ENCODE results near the gene ELMO3. TPM values are rescaled to one million over a fixed set of nuclear protein-coding genes. Genes with fewer than 3 reads are reported as not detected.

The ELMO3 gene
- total RNA-seq, 1 experiment from 2014 or later = 1.8 TPM

- Histone ChIP-seq H3K27ac (no peak overlapping the region), H3K27me3 (no peaks in the 10 kb centered on the region), H3K9me3 (replicated peaks) (no peaks in the 10 kb centered on the region), H3K36me3 (peaks cover 14% of the 10 kb centered on the region), H3K4me1 (peaks cover 29% of the 10 kb centered on the region), H3K4me3 (no peak overlapping the region)
- no peak for DNase-seq
Observed at GRCh38 chr16:67240506-67240905, 41.6 kb downstream of the ELMO3 start.

GRCh38 chr16:67241008-67241900 lies 42.3 kb downstream of the ELMO3 start:
- Histone ChIP-seq H3K36me3 (peaks cover 12% of the 10 kb centered on the region), H3K27ac (peak overlapping the region; percentile 40), H3K9me3 (replicated peaks) (no peaks in the 10 kb centered on the region), H3K4me3 (no peak overlapping the region), H3K4me1 (peaks cover 29% of the 10 kb centered on the region), H3K27me3 (no peaks in the 10 kb centered on the region)
- peak; percentile 41 to 59 for DNase-seq

- no peak for DNase-seq
- H3K9me3 ChIP-seq (replicated peaks) = no peaks in the 10 kb centered on the region
- peaks cover 4% of the 10 kb centered on the region; the same call in 1 of the 2 replicates for H3K36me3 ChIP-seq
- peaks cover 29% of the 10 kb centered on the region for H3K4me1 ChIP-seq
- H3K27me3 ChIP-seq = no peaks in the 10 kb centered on the region
- H3K27ac ChIP-seq = no peak overlapping the region
- no peak overlapping the region for H3K4me3 ChIP-seq
Observed at GRCh38 chr16:67242138-67242730, 43.3 kb downstream of the ELMO3 start.

- no peaks in the 10 kb centered on the region for H3K36me3 ChIP-seq
- H3K4me1 ChIP-seq = peaks cover 35% of the 10 kb centered on the region
- DNase-seq = no peak
- no peak overlapping the region for H3K27ac ChIP-seq
- H3K27me3 ChIP-seq = no peaks in the 10 kb centered on the region
- H3K9me3 ChIP-seq (replicated peaks) = no peaks in the 10 kb centered on the region
- no peak overlapping the region for H3K4me3 ChIP-seq
Observed at GRCh38 chr16:67243481-67243880, 44.5 kb downstream of the ELMO3 start.

- peak; percentile 75 to 80 for DNase-seq
- no peaks in the 10 kb centered on the region for H3K27me3 ChIP-seq
- no peaks in the 10 kb centered on the region for H3K36me3 ChIP-seq
- H3K9me3 ChIP-seq (replicated peaks) = no peaks in the 10 kb centered on the region
- peak overlapping the region; percentile 51 for H3K27ac ChIP-seq
- peaks cover 38% of the 10 kb centered on the region for H3K4me1 ChIP-seq
- no peak overlapping the region for H3K4me3 ChIP-seq
Observed at GRCh38 chr16:67244387-67245185, 45.7 kb downstream of the ELMO3 start.

- H3K4me1 ChIP-seq = peaks cover 41% of the 10 kb centered on the region
- no peaks in the 10 kb centered on the region for H3K27me3 ChIP-seq
- H3K4me3 ChIP-seq = no peak overlapping the region; the same call in 1 of the 2 replicates
- H3K36me3 ChIP-seq = no peaks in the 10 kb centered on the region
- peak overlapping the region; percentile 51 for H3K27ac ChIP-seq
- DNase-seq = no peak
- H3K9me3 ChIP-seq (replicated peaks) = no peaks in the 10 kb centered on the region
Observed at GRCh38 chr16:67245186-67245585, 46.3 kb downstream of the ELMO3 start.

GRCh38 chr16:67245674-67246080 lies 46.7 kb downstream of the ELMO3 start:
- no peaks in the 10 kb centered on the region for H3K36me3 ChIP-seq
- H3K9me3 ChIP-seq (replicated peaks) = no peaks in the 10 kb centered on the region
- no peak for DNase-seq
- H3K4me1 ChIP-seq = peaks cover 38% of the 10 kb centered on the region
- H3K4me3 ChIP-seq = peak overlapping the region; percentile 72
- no peaks in the 10 kb centered on the region for H3K27me3 ChIP-seq
- H3K27ac ChIP-seq = peak overlapping the region; percentile 67

GRCh38 chr16:67246081-67246755 lies 47.3 kb downstream of the ELMO3 start:
- DNase-seq = peak; percentile 92
- H3K4me1 ChIP-seq = peaks cover 34% of the 10 kb centered on the region
- no peaks in the 10 kb centered on the region for H3K27me3 ChIP-seq
- H3K9me3 ChIP-seq (replicated peaks) = no peaks in the 10 kb centered on the region
- H3K4me3 ChIP-seq = peak overlapping the region; percentile 72
- H3K36me3 ChIP-seq = no peaks in the 10 kb centered on the region
- peak overlapping the region; percentile 67 for H3K27ac ChIP-seq

GRCh38 chr16:67246756-67247191 lies 47.8 kb downstream of the ELMO3 start:
- Histone ChIP-seq H3K36me3 (no peaks in the 10 kb centered on the region), H3K4me3 (peak overlapping the region; percentile 72), H3K27ac (no peak overlapping the region; the same call in 1 of the 2 replicates), H3K27me3 (no peaks in the 10 kb centered on the region), H3K9me3 (replicated peaks) (no peaks in the 10 kb centered on the region), H3K4me1 (peaks cover 30% of the 10 kb centered on the region)
- DNase-seq = peak; percentile 21 to 45

- peak; percentile 98 for DNase-seq
- H3K9me3 ChIP-seq (replicated peaks) = no peaks in the 10 kb centered on the region
- peaks cover 30% of the 10 kb centered on the region for H3K4me1 ChIP-seq
- H3K27ac ChIP-seq = peak within 1 kb of the TSS; percentile 67; the same call in 1 of the 2 replicates
- H3K27me3 ChIP-seq = no peaks in the 10 kb centered on the region
- no peaks in the 10 kb centered on the region for H3K36me3 ChIP-seq
- H3K4me3 ChIP-seq = peak within 1 kb of the TSS; percentile 72
Observed at GRCh38 chr16:67247192-67248072, 48.5 kb downstream of the ELMO3 start, which contains the start of gene FHOD1. TSS of gene FHOD1 (minus strand) at chr16:67247481. CDS start at chr16:67247410, 71 bp downstream.

- H3K9me3 ChIP-seq (replicated peaks) = no peaks in the 10 kb centered on the region
- H3K27ac ChIP-seq = peak overlapping the region; percentile 18; the same call in 1 of the 2 replicates
- H3K36me3 ChIP-seq = no peaks in the 10 kb centered on the region
- no peaks in the 10 kb centered on the region for H3K27me3 ChIP-seq
- peak overlapping the region; percentile 72 for H3K4me3 ChIP-seq
- peaks cover 30% of the 10 kb centered on the region for H3K4me1 ChIP-seq
- peak in 1 of 2 experiments; percentile 66 for DNase-seq
Observed at GRCh38 chr16:67248073-67248400, 49.1 kb downstream of the ELMO3 start.

- DNase-seq = peak; percentile 51 to 58
- Histone ChIP-seq H3K4me3 (peak within 1 kb of the TSS; percentile 72), H3K36me3 (no peaks in the 10 kb centered on the region), H3K27me3 (no peaks in the 10 kb centered on the region), H3K4me1 (peaks cover 30% of the 10 kb centered on the region), H3K9me3 (replicated peaks) (no peaks in the 10 kb centered on the region), H3K27ac (peak within 1 kb of the TSS; percentile 18; the same call in 1 of the 2 replicates)
Observed at GRCh38 chr16:67248401-67249177, 49.7 kb downstream of the ELMO3 start, which contains the start of gene SLC9A5. TSS of gene SLC9A5 (plus strand) at chr16:67248979. CDS start at chr16:67249015, 36 bp downstream.
